Cardiac muscle cell (in vitro differentiated cells and primary cell): Measurements from ENCODE around the gene CDH23. TPM values are rescaled to one million over a fixed set of nuclear protein-coding genes. Genes with fewer than 3 reads are reported as not detected.

Experiments used
- DNase-seq, 2 donors: peaks; one replicate each; pipeline versions ENCODE4 v3.0.0 to v3.0.0-alpha.2; 2010 to 2017; ENCODE audit warnings: low read depth in 1 of 2, low spot score in 1 of 2
- H3K27ac ChIP-seq: fragments of 200-600 bp; sonication (generic); 2 replicates; pipeline ENCODE4 v1.5.1; 2016
- H3K27me3 ChIP-seq: fragments of 200-600 bp; sonication (generic); 2 replicates; pipeline ENCODE4 v1.6.0; 2016; ENCODE audit warnings: control low read depth
- H3K36me3 ChIP-seq: fragments of 200-600 bp; sonication (generic); 2 replicates; pipeline ENCODE4 v1.5.1; 2016; ENCODE audit warnings: control low read depth
- H3K4me1 ChIP-seq: fragments of 200-600 bp; sonication (generic); 2 replicates; pipeline ENCODE4 v1.8.1; 2017; ENCODE audit warnings: low read depth, mild to moderate bottlenecking, mixed run types
- H3K4me3 ChIP-seq: fragments of 200-600 bp; sonication (generic); 2 replicates; pipeline ENCODE4 v1.5.1; 2016; ENCODE audit warnings: mild to moderate bottlenecking
- H3K9me3 ChIP-seq: fragments of 200-600 bp; sonication (generic); 2 replicates; pipeline ENCODE4 v1.5.1; 2017; ENCODE audit warnings: low read depth, mild to moderate bottlenecking, control low read depth
- CTCF ChIP-seq: IDR thresholded peaks from 2 replicates; pipeline ENCODE4 v1.5.1; 2012; ENCODE audit warnings: low read depth, mild to moderate bottlenecking, low read length
- polyA plus RNA-seq: library from polyadenylated mRNA; unstranded; fragments of >200 nt; fragmentation: Nextera tagmentation; extraction: Ambion mirVana; gene quantifications from 2 replicates; pipeline ENCODE4 v1.2.1, GENCODE V29; 2016
- total RNA-seq: library from RNA; depleted of rRNA; stranded (reverse); fragments of >200 nt; gene quantifications from 2 replicates; pipeline ENCODE4 v1.2.3, GENCODE V29; 2016

CDH23 gene
- total and polyA plus RNA-seq, 2 experiments from 2014 or later, result 0.05 to 0.51 TPM

- Histone ChIP-seq H3K27ac (no peak overlapping the region), H3K27me3 (no peaks in the 10 kb centered on the region), H3K4me3 (no peak overlapping the region), H3K36me3 (no peaks in the 10 kb centered on the region), H3K9me3 (no peaks in the 10 kb centered on the region), H3K4me1 (peaks cover 10% of the 10 kb centered on the region)
- TF ChIP-seq CTCF, result no peak
- no peak for DNase-seq
These were observed 306.9 kb downstream of the CDH23 start for GRCh38 chr10:71703577-71703976.

GRCh38 chr10:71704816-71705215, 308.1 kb downstream of the CDH23 start:
- Histone ChIP-seq H3K4me1 (peaks cover 10% of the 10 kb centered on the region), H3K9me3 (no peaks in the 10 kb centered on the region), H3K4me3 (no peak overlapping the region), H3K36me3 (no peaks in the 10 kb centered on the region), H3K27me3 (no peaks in the 10 kb centered on the region), H3K27ac (no peak overlapping the region)
- no peak for TF ChIP-seq CTCF
- no peak for DNase-seq

- no peaks in the 10 kb centered on the region for H3K9me3 ChIP-seq
- H3K4me3 ChIP-seq, result no peak overlapping the region
- H3K4me1 ChIP-seq, result peaks cover 7% of the 10 kb centered on the region
- no peak overlapping the region for H3K27ac ChIP-seq
- TF ChIP-seq CTCF, result no peak
- H3K36me3 ChIP-seq, result no peaks in the 10 kb centered on the region
- DNase-seq, result no peak
- no peaks in the 10 kb centered on the region for H3K27me3 ChIP-seq
These were observed 308.9 kb downstream of the CDH23 start for GRCh38 chr10:71705582-71705981.

- H3K27ac ChIP-seq, result no peak overlapping the region
- H3K36me3 ChIP-seq, result no peaks in the 10 kb centered on the region
- H3K4me3 ChIP-seq, result no peak overlapping the region
- no peaks in the 10 kb centered on the region for H3K27me3 ChIP-seq
- no peak for DNase-seq
- H3K9me3 ChIP-seq, result no peaks in the 10 kb centered on the region
- no peaks in the 10 kb centered on the region for H3K4me1 ChIP-seq
- TF ChIP-seq CTCF, result no peak
These were observed 309.7 kb downstream of the CDH23 start for GRCh38 chr10:71706216-71707121.

GRCh38 chr10:71707240-71707789, 310.6 kb downstream of the CDH23 start:
- DNase-seq, result no peak
- H3K9me3 ChIP-seq, result no peaks in the 10 kb centered on the region
- no peak for TF ChIP-seq CTCF
- no peaks in the 10 kb centered on the region for H3K4me1 ChIP-seq
- no peak overlapping the region for H3K4me3 ChIP-seq
- no peaks in the 10 kb centered on the region for H3K27me3 ChIP-seq
- no peak overlapping the region for H3K27ac ChIP-seq
- no peaks in the 10 kb centered on the region for H3K36me3 ChIP-seq
